GM12878 (cell line): ENCODE results near the gene UBA6. TPM values are rescaled to one million over a fixed set of nuclear protein-coding genes. Genes with fewer than 3 reads are reported as not detected.

ENCODE experiments used
- ATAC-seq: fragments of 200-7000 bp; cut with Tn5 transposase; 3 replicates; pipeline ENCODE4 v1.9.1; 2020; ENCODE audit warnings: mild to moderate bottlenecking, moderate library complexity
- BruUV-seq: library from RNA; stranded (reverse); fragments of 400-500 nt; replicated peaks from 2 replicates; lab custom pipeline; 2021; lab: Mats Ljungman, UMichigan
- CTCF ChIA-PET: fragments of 300-600 bp; sonication (Branson Sonifier 250); formaldehyde crosslinking; extraction: SDS; loops from one replicate; lab custom pipeline; 2021; ENCODE audit warnings: inconsistent platforms; lab: Yijun Ruan, JAX
- POLR2A ChIA-PET: fragments of 350-600 bp; formaldehyde crosslinking; extraction: SDS; loops from one replicate; lab custom pipeline; 2021; ENCODE audit warnings: inconsistent platforms; lab: Charles Lee
- RAD21 ChIA-PET: fragments of 300-600 bp; sonication (Branson Sonifier 250); formaldehyde crosslinking; loops from one replicate; lab custom pipeline; 2023; ENCODE audit warnings: antibody characterized with exemption; ENCODE audit not compliant: unreplicated experiment; lab: Charles Lee
- SMC1A ChIA-PET: fragments of 300-600 bp; sonication (Branson Sonifier 250); formaldehyde crosslinking; loops from one replicate; lab custom pipeline; 2023; ENCODE audit not compliant: unreplicated experiment, uncharacterized antibody; lab: Charles Lee
- DNase-seq: peaks from one replicate; pipeline ENCODE4 v3.0.0-alpha.2; 2011; ENCODE audit warnings: low read depth, low spot score
- FAIRE-seq: peaks from 3 replicates; lab custom pipeline; 2011; peaks lifted over from hg19 to GRCh38; lab: Jason Lieb, UNC
- H2AFZ ChIP-seq: 2 replicates; pipeline ENCODE4 v1.6.0; 2011; ENCODE audit warnings: low read depth, low read length, control low read depth; ENCODE audit not compliant: control insufficient read depth
- H3K27ac ChIP-seq: 2 replicates; pipeline ENCODE4 v1.5.1; 2011; ENCODE audit warnings: control low read depth; ENCODE audit not compliant: control insufficient read depth, insufficient read depth
- H3K27me3 ChIP-seq, 2 experiments: replicated peaks in 1 of 2; 2 replicates each; pipeline versions ENCODE4 v1.6.0 to v1.6.1; 2011; ENCODE audit warnings: low read length in 1 of 2; ENCODE audit not compliant: control insufficient read depth in 2 of 2, insufficient read depth in 2 of 2
- H3K36me3 ChIP-seq, 2 experiments: 2 replicates each; pipeline ENCODE4 v1.5.1; 2011; ENCODE audit warnings: low read length in 1 of 2; ENCODE audit not compliant: control insufficient read depth in 2 of 2, insufficient read depth in 2 of 2
- H3K4me1 ChIP-seq: 2 replicates; pipeline ENCODE4 v1.6.1; 2011; ENCODE audit warnings: mild to moderate bottlenecking, low read length, moderate library complexity, mixed read lengths; ENCODE audit not compliant: control insufficient read depth, insufficient read depth
- H3K4me2 ChIP-seq: 2 replicates; pipeline ENCODE4 v1.6.0; 2011; ENCODE audit warnings: control low read depth; ENCODE audit not compliant: control insufficient read depth, insufficient read depth
- H3K4me3 ChIP-seq: fragments of 200-600 bp; sonication (generic); 2 replicates; pipeline ENCODE4 v1.5.1; 2016
- H3K79me2 ChIP-seq: 2 replicates; pipeline ENCODE4 v1.6.0; 2011; ENCODE audit warnings: low read length; ENCODE audit not compliant: control insufficient read depth, insufficient read depth
- H3K9ac ChIP-seq: 2 replicates; pipeline ENCODE4 v1.8.0; 2011; ENCODE audit warnings: low read length, control low read depth, mixed read lengths; ENCODE audit not compliant: control insufficient read depth, insufficient read depth
- H3K9me3 ChIP-seq: replicated peaks from 3 replicates; pipeline ENCODE4 v1.5.1; 2011; ENCODE audit warnings: mild to moderate bottlenecking, low read length; ENCODE audit not compliant: control insufficient read depth, insufficient read depth
- H4K20me1 ChIP-seq: 2 replicates; pipeline ENCODE4 v1.6.0; 2011; ENCODE audit not compliant: control insufficient read depth, insufficient read depth
- IRF5 ChIP-seq: fragments of 450-650 bp; IDR thresholded peaks from 2 replicates; pipeline ENCODE4 v1.6.1; 2017; ENCODE audit warnings: borderline replicate concordance
- KLF5 ChIP-seq: fragments of 450-650 bp; IDR thresholded peaks from 2 replicates; pipeline ENCODE4 v1.6.1; 2014; ENCODE audit warnings: mild to moderate bottlenecking; ENCODE audit not compliant: partially characterized antibody
- MLLT1 ChIP-seq: fragments of 450-650 bp; IDR thresholded peaks from 2 replicates; pipeline ENCODE4 v1.6.1; 2016; ENCODE audit warnings: mild to moderate bottlenecking
- NFIC ChIP-seq: IDR thresholded peaks from 2 replicates; pipeline ENCODE4 v1.6.1; 2012; ENCODE audit warnings: low read depth, mild to moderate bottlenecking, inconsistent platforms, low read length, moderate library complexity
- POU2F2 ChIP-seq: IDR thresholded peaks from 3 replicates; pipeline ENCODE4 v1.6.1; 2011; ENCODE audit warnings: low read depth, mild to moderate bottlenecking, low read length, borderline replicate concordance
- RELA ChIP-seq: fragments of 450-650 bp; IDR thresholded peaks from 2 replicates; pipeline ENCODE4 v1.8.0; 2014; ENCODE audit warnings: borderline replicate concordance; ENCODE audit not compliant: partially characterized antibody
- SIN3A ChIP-seq: IDR thresholded peaks from 2 replicates; pipeline ENCODE4 v1.6.1; 2012; ENCODE audit warnings: low read depth, low read length, improper control_type of control experiment
- SREBF1 ChIP-seq: IDR thresholded peaks from 2 replicates; pipeline ENCODE4 v1.6.1; 2012; ENCODE audit warnings: mild to moderate bottlenecking, low read length
- WGBS: methylation state at CpG from one replicate; pipeline ENCODE4 v1.1.6; 2016; ENCODE audit warnings: low lambda C conversion rate; ENCODE audit not compliant: insufficient replicate concordance, insufficient coverage; ENCODE audit errors: missing lambda C conversion rate; 5-methylcytosine and 5-hydroxymethylcytosine counted together
- in situ Hi-C: fragments of 300-500 bp; cut with MboI; formaldehyde crosslinking; loops from 9 replicates; pipeline ENCODE4 v1.14.3; 2018; ENCODE audit warnings: mixed read lengths
- intact Hi-C: fragments of 100-400 bp; cut with micrococcal nuclease; formaldehyde crosslinking; loops from one replicate; pipeline ENCODE4 v1.14.2; 2022; ENCODE audit not compliant: unreplicated experiment
- polyA plus RNA-seq, 11 experiments: library from polyadenylated mRNA; depleted of rRNA in 4 of 11; unstranded in 6 of 11; stranded (reverse) in 5 of 11; fragments of >200 nt; fragmentation: Nextera tagmentation in 4 of 11; fragmentation: Illumina TruSeq in 1 of 11; extraction: Ambion mirVana in 4 of 11; extraction: Trizol in 1 of 11; gene quantifications; 1 replicate in 1 of 11; 2 replicates in 10 of 11; pipeline versions ENCODE4 v1.2.1 to v1.2.3, GENCODE V29; 2011 to 2016; ENCODE audit warnings: inconsistent platforms in 2 of 11, missing spikeins in 2 of 11, low read depth in 1 of 11
- total RNA-seq, 4 experiments: library from RNA; depleted of rRNA in 3 of 4; stranded (reverse); fragments of >200 nt in 3 of 4; fragmentation: Illumina TruSeq in 1 of 4; extraction: Trizol in 1 of 4; gene quantifications; 2 replicates each; pipeline versions ENCODE4 v1.2.1 to v1.2.3, GENCODE V29; 2013 to 2021
- TF ChIP-seq, protein P1 (sequence below), 3 experiments: IDR thresholded peaks in 2 of 3; conservative IDR thresholded peaks in 1 of 3; 2 replicates each; pipeline ENCODE4 v1.5.1; 2011; ENCODE audit warnings: low read depth in 3 of 3, low read length in 3 of 3, mild to moderate bottlenecking in 3 of 3, control low read depth in 2 of 3, moderate library complexity in 2 of 3, inconsistent platforms in 1 of 3, mixed read lengths in 1 of 3; ENCODE audit not compliant: control insufficient read depth in 2 of 3, insufficient read depth in 1 of 3; ENCODE audit errors: extremely low read depth in 1 of 3

The UBA6 gene
- total and polyA plus RNA-seq, 10 of the 15 experiments (the other 5 are each of a cell fraction or from before 2014, with no cell fraction given), result 7.9 to 70.6 (median 34.7) TPM

- Histone ChIP-seq H3K36me3 (no peaks in the 10 kb centered on the region; a peak in 2 of 4 replicates), H3K79me2 (no peaks in the 10 kb centered on the region), H3K9ac (no peak overlapping the region), H3K9me3 (peaks cover 4% of the 10 kb centered on the region; the same call in 2 of the 3 replicates), H3K4me1 (peaks cover 4% of the 10 kb centered on the region; the same call in 1 of the 2 replicates), H3K4me3 (no peak overlapping the region), H4K20me1 (no peaks in the 10 kb centered on the region), H3K27ac (no peak overlapping the region), H3K27me3 (no peaks in the 10 kb centered on the region), H3K4me2 (no peak overlapping the region), H2AFZ (no peak overlapping the region)
- ATAC-seq (peak; percentile 84), DNase-seq (no peak), FAIRE-seq (no peak)
- ChIA-PET POLR2A (no interaction called here), SMC1A (interaction anchor here (1.7 kb wide), 1 partner anchor 21 kb away, joined by 3 read pairs; no protein-coding TSS in a partner anchor), RAD21 (interaction anchor here (1.0 kb wide), 1 partner anchor 58 kb away, joined by 5 read pairs; no protein-coding TSS in a partner anchor), CTCF (interaction anchor here (0.7 kb wide), 1 partner anchor 29 kb away, joined by 3 read pairs; no protein-coding TSS in a partner anchor)
- 84% methylated on average over 4 of the region's 4 CpGs for WGBS
- in situ Hi-C loops, result no loop called here
- intact Hi-C loops, result no loop called here
- BruUV-seq, result no TSS peak
- TF ChIP-seq SIN3A (no peak), KLF5 (no peak), POU2F2 (no peak), NFIC (no peak)
Measured at GRCh38 chr4:67608027-67608426, 92.9 kb downstream of the UBA6 start.

DNA sequence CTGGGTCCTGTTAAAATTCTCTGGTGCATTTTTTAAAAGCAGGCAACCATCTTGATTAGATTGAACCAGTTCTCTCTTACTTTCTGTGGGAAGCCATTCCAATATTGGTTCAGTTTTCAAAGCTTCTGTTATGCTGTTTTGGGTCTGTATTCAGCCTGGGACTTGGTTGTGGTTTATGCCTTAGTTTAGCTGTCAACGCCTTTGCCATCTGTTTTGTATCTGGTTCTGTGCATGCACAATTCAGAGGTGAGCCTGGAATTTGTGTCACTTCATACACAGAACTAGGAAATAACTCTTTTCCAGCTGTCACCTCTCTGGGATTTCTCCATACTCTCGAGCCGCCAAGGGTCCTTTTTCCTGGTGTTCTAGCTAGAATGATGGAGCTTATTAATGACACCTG, 96.2 kb downstream of the UBA6 start:
- Histone ChIP-seq H2AFZ (no peak overlapping the region), H3K4me3 (no peak overlapping the region), H3K9ac (no peak overlapping the region), H3K9me3 (no peaks in the 10 kb centered on the region; the same call in 1 of the 3 replicates), H3K4me2 (no peak overlapping the region), H3K27me3 (no peaks in the 10 kb centered on the region), H3K27ac (no peak overlapping the region), H3K36me3 (no peaks in the 10 kb centered on the region; a peak in 1 of 4 replicates), H3K4me1 (no peaks in the 10 kb centered on the region), H3K79me2 (no peaks in the 10 kb centered on the region), H4K20me1 (no peaks in the 10 kb centered on the region)
- DNase-seq, result no peak
- ChIA-PET POLR2A (no interaction called here), SMC1A (interaction anchor here (1.0 to 2.9 kb wide), 4 partner anchors 25 to 60 kb away, joined by 3 to 9 read pairs (median 3); no protein-coding TSS in a partner anchor), CTCF (interaction anchor here (0.9 to 1.6 kb wide), 2 partner anchors 54 to 97 kb away, joined by 3 read pairs; partner anchors contain the start of gene UBA6), RAD21 (interaction anchor here (0.6 kb wide), 1 partner anchor 100 kb away, joined by 3 read pairs; no protein-coding TSS in a partner anchor)
- in situ Hi-C loops (no loop called here), intact Hi-C loops (no loop called here)
- TF ChIP-seq, protein P1, sequence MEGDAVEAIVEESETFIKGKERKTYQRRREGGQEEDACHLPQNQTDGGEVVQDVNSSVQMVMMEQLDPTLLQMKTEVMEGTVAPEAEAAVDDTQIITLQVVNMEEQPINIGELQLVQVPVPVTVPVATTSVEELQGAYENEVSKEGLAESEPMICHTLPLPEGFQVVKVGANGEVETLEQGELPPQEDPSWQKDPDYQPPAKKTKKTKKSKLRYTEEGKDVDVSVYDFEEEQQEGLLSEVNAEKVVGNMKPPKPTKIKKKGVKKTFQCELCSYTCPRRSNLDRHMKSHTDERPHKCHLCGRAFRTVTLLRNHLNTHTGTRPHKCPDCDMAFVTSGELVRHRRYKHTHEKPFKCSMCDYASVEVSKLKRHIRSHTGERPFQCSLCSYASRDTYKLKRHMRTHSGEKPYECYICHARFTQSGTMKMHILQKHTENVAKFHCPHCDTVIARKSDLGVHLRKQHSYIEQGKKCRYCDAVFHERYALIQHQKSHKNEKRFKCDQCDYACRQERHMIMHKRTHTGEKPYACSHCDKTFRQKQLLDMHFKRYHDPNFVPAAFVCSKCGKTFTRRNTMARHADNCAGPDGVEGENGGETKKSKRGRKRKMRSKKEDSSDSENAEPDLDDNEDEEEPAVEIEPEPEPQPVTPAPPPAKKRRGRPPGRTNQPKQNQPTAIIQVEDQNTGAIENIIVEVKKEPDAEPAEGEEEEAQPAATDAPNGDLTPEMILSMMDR (IDR thresholded peaks at IDR 0.05 in 2 of 3, conservative IDR thresholded peaks at IDR 0.05 in 1 of 3; ENCODE audit: control insufficient read depth in 2 of 3, extremely low read depth in 1 of 3, insufficient read depth in 1 of 3, low read depth in 3 of 3, low read length in 3 of 3), result no peak
- no peak for TF ChIP-seq SREBF1
- TF ChIP-seq RELA, result no peak
- TF ChIP-seq MLLT1, result no peak
- no peak for TF ChIP-seq IRF5
- FAIRE-seq, result no peak
- BruUV-seq, result no TSS peak
- ATAC-seq, result no peak
- WGBS, result 69% methylated on average over 3 of the region's 3 CpGs
